Activated CD4-positive, alpha-beta T cell treated with anti-CD3 and anti-CD28 coated beads for 48 hours (primary cell): ENCODE data around the gene CLMP.
A peak's percentile ranks its signal among the peaks of the same experiment; 100 is the strongest.

Experiments used
- DNase-seq: peaks from one replicate; pipeline ENCODE4 v3.0.0-alpha.2; 2020

Gene CLMP

GRCh38 chr11:123052901-123053721 is 141.9 kb downstream of the CLMP start:
- DNase-seq: no peak

- DNase-seq: no peak
These were observed 143.4 kb downstream of the CLMP start for GRCh38 chr11:123051634-123052033.

DNA sequence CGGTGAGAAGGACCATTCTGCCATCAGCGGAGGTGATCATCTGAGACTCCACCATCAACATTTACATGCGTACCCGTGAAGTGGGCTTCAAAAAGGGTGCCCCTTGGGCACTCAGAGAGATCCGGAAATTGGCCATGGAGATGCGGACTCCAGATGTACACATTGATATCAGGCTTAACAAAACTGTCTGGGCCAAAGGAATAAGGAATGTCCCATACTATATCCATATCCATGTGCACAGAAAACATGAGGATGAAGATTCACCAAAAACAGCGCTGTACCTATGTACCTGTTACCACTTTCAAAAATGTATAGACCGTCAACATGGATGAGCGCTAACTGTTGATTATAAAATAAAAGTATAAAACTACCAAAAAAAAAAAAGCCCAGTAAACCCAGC is 143.9 kb downstream of the CLMP start:
- DNase-seq: no peak

- DNase-seq: no peak
These were observed 147.1 kb downstream of the CLMP start for GRCh38 chr11:123047947-123048293.

DNA sequence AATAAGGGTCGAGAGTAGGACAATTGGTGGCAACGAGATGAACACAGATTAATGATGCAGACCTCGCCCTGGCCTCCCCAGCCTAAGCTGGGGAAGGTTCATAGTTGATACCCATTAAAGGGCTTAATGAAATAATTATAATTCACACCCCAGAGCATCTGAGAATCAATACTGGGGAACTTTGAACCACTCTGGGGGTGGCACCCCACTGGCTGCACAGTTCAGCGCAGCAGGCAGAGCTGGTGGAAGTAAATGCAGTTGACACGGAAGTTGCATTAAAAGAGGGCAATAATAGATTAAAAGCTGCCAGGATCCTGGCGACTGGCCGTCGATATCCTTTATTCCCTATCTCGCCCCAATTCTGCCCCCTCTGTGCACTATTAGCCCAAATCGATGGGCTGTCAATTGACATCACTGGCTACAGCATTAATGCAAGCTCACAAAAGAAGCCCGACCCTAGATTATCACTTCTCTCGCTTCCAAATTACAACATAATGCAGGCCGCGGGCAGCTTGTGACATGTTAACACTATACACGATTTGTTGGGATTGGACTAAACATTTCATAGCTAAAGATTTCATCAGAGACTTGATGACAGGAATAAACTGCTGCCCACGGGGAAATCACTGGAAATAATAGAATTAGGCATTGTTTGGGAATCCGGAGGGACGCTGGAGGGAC is 147.6 kb downstream of the CLMP start:
- DNase-seq: no peak

- DNase-seq: no peak
These were observed 148.4 kb downstream of the CLMP start for GRCh38 chr11:123046473-123047259.

DNA sequence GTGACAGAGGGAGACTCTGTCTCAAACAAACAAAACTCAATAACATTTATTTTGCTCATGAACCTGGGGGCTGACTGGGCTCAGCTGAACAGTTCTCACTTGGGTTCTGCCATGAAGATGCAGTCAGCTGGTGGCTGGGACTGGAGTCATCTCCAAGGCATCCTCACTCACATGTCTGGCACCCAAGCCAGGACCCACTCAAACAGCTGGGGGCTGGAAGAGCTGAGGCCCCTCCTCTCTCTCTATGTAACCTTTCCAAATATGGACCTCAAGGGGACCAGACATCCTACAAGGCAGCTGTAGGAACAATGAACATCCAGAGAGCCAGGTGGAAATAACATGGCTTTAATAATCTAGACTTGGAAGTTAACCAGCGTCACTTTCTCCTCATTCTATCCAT is 149.9 kb downstream of the CLMP start:
- no peak for DNase-seq

GRCh38 chr11:123041185-123041584 is 153.9 kb downstream of the CLMP start:
- no peak for DNase-seq

GRCh38 chr11:123040111-123040432 is 155.0 kb downstream of the CLMP start:
- DNase-seq: no peak

- no peak for DNase-seq
These were observed 159.2 kb downstream of the CLMP start for GRCh38 chr11:123035831-123036230.

DNA sequence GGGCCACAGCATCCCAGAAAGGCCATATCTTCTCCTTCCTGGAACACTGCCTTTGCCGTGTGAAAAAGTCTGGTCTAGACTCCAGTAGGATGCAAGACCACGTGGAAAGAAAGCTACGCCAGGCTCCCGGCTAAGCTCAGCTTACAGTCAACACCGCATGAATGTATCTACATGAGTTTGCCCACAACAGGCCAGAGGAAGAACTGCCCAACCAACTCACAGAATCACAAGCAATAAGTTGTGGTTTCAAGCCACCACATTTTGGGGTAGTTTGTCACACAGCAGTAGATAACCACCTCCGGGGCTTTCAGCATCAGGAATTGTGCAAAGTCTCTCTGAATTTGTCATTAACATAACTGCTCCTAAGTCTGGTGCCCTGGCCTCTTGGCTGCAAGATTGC is 160.5 kb downstream of the CLMP start:
- no peak for DNase-seq

DNA sequence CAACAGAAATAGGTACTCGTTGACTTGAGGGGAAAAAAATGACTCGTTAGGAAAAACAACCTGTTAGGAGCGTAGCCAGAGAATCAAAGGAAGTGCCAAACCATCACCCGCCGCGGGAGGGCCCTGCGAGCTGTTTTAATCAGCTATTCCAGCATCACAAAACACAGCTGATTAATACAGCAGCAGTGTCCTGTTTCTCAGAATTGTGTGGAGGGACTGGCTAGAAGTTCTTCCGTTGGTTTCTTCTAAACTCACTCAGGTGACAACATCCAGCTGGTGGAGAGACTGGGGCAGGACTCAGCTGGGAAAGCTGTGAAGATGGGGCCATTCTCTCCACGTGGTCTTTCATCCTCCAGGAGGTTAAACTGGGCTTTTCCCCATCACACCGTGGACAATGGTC is 161.2 kb downstream of the CLMP start:
- DNase-seq: no peak

- DNase-seq: no peak
These were observed 164.5 kb downstream of the CLMP start for GRCh38 chr11:123030517-123030916.

- peak; percentile 51 for DNase-seq
These were observed 174.1 kb downstream of the CLMP start for GRCh38 chr11:123020968-123021367.
